SKM-1 (cell line): ENCODE measurements around the gene BANP.

ENCODE experiments used
- DNase-seq: peaks from one replicate; lab custom pipeline; 2025; ENCODE audit not compliant: unreplicated experiment; lab: John Stamatoyannopoulos, UW

The BANP gene

GRCh38 chr16:87948735-87949070, 2.5 kb upstream of the BANP start:
- DNase-seq, result no peak

DNA sequence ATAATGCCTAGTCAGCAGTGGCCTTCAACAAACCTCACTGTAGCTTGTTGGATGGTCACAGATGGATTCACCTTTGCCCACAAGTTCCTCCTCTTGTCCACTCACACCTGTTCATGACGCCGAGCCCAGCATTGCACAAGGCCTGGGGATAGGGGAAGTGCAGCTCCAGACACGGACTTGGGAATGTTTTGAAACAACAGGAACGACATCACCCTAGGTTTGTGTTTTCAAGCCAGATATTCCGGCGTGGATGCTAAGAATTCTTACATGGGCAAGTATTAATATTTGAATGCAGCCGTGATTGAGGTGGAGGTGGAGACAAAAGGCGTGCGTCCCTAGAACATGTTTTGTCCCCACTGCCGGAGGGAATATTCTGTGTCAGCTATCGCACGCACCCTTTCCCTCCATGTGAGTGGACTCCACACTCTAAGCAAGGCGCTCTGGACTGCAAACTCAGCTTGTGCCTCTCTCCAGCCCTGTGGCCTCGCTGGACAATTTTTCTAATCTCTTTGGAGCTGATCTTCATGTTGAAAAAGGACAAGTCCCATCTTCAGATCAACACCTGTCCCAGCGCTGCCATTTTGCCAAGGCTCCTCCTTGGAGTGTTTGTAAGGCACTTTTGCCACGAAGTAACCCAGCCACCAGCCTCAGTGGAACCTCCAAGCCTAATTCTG, 2.0 kb upstream of the BANP start:
- DNase-seq, result no peak

DNA sequence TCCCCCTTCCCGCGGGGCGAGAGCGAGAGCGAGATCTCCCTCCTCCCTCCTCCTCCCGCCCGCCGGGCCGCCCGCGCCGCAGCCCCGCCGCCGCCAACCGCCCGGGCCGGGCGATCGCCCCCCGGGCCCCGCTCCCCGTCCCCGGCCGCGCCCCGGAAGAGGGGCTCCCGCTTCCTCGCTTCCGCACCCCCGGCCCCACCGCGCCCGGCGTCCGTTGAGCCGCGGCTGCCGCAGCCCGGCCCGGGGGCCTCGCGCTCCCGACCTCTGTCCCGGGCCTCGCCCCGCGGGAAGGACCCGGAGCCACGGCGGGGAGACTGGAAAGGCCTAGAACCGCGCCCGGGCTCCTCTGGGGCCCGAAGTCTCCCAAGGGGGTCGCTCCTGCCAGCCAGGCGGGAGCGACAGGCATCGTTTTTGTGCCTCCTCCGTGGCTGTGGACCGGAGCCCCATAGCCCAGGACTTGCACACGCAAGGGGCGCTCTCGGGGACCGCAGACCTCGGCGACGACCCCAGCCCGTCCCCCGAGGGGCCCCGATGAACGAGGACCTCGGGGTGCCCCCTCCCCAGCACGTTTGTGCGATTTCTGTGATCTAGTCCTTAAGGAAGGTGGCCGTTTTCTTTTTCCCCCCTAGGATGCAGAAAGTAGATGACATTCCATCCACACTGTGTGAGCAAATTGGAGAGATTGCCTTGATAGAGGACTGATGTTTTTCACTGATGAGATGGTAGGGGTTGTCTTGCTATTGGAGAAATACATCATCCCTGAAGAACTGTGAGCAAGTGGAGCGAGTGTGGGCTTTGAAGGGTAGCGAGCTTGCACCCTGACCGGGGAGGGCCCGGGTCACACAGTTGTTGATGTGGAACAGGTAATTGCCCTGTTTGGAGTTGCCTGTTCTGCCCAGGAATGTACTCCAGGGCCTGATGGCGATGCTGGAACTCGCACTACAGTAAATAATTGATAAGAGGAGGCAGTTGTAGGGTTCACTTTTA, 611 bp downstream of the BANP start:
- DNase-seq, result peak; percentile 37

DNA sequence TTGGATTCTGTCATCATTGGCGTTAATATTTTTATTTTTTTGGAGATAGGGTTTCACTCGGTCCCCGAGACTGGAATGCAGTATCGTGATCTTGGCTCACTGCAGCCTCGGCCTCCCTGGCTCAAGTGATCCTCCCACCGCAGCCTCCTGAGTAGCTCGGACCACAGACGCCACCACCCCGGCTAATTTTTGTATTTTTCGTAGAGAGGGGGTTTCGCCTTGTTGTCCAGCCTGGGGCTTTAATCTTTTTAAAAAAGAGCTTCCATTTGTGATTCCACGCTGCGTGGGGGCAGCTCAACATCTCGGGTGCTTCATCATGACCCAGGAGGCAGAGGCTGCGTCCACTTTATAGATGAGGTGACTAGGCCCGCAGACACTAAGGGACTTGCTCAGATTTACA, 1.5 kb downstream of the BANP start:
- DNase-seq, result no peak

- no peak for DNase-seq
These were observed 2.3 kb downstream of the BANP start for GRCh38 chr16:87953308-87954215.

- no peak for DNase-seq
These were observed 3.1 kb downstream of the BANP start for GRCh38 chr16:87954361-87954760.

- DNase-seq, result no peak
These were observed 3.6 kb downstream of the BANP start for GRCh38 chr16:87954826-87955225.

DNA sequence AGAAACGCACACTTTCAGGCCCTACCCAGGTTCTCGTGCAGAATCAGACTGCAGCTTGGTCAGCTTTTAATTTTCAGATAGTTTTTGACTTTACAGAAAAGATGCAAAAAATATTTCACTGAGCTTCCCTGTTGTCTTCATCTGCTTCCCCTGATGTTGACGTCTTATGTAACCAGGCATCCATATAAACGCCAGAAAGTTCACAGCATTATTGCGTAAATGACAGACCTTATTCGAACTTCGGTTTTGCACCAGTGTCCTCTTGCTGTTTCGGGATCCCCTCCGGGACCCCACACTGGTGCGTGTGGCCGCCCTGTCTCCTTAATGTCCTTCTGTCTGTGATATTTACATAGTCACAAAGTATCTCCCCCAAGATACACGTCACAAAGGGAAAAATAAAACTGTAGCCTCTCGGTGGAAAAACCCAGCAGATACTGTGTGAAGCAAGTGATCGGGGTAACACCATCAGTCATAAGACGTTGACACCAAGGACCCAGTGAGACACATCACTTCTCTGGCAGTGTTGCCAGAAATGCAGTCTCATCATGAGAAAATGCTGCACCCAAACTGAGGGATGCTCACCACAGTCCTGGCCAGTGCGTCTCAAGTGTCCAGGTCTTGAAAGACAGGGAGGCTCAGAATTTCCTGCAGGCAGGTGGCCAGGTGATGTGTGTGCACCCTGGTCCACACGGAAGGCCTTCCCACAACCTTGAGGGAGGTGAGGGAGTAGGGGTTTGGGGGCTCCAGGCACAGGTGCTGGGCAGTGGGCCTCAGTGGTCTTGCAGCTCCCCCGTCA, 4.3 kb downstream of the BANP start:
- no peak for DNase-seq

DNA sequence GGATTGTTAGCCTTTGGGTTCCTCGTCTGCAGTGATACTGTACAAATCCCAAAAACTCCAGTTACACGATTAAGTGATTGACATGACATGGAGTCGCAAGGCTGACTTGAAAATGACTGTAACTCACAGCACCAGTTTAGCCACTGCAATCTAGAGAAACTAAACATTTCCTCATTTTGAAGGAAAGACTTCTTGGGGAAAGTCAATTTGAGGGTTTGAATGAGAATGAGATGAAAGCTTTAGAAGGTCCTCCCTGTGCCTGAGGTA, 4.8 kb downstream of the BANP start:
- DNase-seq, result peak; percentile 38

DNA sequence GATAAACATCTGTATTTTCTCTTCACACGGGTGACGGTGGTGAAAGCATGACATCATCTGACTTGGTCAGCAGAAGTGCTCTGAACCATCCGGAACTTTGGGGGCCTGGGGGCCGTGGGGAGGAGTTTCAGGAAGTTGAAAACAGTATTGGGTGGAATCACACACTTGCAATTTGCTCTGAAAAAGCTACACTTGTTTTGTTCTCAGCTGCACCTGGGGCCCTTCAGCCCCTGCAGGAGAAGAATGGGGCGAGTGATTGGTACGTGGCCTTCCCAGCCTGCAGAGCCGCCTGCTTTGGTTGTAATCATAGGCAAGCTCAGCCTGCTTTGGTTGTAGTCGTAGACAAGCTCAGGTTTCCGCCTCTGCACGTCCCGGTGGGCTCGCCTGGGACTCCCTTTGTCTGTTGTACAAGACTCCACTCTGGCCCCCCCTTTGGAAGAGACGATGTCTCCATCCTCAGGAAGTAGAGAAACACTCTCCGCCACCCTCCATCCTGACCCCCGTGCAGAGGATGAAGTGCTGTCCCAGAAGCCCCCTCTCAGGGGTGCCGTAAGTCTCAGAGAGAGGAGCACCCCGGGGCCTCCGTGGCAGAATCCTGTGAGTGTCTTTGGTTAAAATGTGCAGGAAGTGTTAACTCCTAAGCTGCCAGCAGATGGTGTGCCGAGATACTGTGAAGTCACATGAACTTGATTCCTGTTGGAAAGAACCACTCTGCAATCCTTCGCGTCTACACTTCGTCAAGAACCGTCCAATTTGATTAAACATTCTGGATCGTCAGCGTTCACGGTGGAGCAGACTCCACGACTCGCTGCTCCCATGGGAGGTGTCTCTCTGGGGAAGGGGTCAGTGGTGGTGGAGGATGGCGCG, 5.4 kb downstream of the BANP start:
- no peak for DNase-seq

- no peak for DNase-seq
These were observed 6.3 kb downstream of the BANP start for GRCh38 chr16:87957296-87958094.

DNA sequence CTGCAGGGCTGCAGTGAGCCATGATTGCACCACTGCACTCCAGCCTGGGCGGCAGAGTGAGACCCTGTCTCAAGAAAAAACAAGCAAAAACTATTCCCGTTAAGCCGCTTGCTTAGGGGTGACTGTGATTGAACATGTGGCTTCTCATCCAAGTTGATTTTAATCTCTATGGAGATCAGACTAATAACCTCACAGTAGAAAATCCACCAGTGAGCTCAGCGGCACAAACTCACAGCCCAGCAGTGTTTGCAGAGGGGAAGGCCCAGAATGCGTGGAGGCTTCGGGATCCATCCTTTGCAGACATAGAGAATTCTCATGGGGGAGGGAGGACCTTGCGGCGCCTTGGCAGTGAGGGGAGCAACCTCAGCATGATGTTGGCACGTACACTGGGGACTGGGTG, 7.4 kb downstream of the BANP start:
- DNase-seq, result no peak

GRCh38 chr16:87959391-87959990, 8.3 kb downstream of the BANP start:
- DNase-seq, result no peak

GRCh38 chr16:87960296-87960695, 9.1 kb downstream of the BANP start:
- DNase-seq, result no peak

DNA sequence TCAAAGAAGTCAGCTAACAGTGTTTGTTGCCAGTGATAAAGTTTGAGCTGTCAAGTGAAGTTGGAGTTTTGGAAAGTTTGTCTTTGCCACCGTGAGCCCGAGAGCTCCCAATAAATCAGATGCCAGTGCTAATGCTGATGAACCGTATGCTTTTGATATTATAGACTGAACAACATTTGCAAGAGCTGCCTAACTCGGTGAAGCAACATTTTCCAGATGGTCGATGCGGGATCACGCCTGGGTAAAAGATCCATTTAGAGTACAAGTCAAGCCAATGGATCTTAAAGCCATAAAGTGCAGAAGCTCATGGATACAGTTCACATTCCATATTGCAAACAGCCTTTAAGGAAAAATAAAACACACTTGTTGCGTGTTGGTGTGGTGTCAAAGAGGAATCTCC, 9.6 kb downstream of the BANP start:
- no peak for DNase-seq

DNA sequence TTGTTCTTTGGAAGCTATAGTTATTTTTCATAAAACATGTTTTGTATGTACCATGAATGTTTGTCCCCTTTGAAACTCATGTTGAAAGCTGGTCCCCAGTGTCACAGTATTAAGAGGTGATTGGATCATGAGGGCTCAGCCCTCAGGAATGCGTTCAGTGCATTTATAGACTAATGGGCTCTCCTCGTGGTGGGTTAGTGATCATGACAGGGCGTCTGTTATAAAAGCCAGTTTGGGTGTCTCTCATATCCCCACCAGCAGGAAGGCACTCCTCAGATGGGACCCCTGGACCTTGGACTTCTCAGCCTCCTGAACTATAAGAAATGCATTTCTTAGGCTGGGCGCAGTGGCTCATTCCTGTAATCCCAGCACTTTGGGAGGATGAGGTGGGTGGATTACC, 10.4 kb downstream of the BANP start:
- DNase-seq, result no peak

DNA sequence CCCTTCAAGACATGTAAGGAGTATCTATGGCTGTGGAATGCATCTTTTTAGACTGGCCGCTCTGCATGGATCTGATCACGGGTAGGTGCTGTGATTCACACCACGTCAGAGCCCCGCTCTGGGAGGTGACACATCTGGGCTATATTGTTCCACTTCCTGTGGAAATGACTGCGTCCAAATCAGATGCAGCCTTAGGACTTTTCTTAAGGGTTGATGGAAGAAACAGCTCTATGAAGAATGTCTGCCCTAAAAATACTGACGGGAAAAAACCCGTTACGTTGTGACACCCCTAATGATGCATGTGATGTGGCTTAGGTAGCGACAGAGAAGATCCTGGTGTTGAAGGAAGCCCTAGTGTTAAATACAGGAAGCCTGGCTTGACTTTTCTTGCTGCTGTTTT, 12.2 kb downstream of the BANP start:
- DNase-seq, result no peak

GRCh38 chr16:87964049-87964659, 12.9 kb downstream of the BANP start:
- no peak for DNase-seq
